Breast epithelium (tissue), 3 donors: ENCODE results near the gene SPATA31D3.

Experiments
- POLR2A ChIP-seq: fragments of 450-650 bp; IDR thresholded peaks from one replicate; pipeline ENCODE4 v1.6.1; 2016; ENCODE audit warnings: antibody characterized with exemption, mild to moderate bottlenecking, moderate library complexity
- POLR2AphosphoS5 ChIP-seq, 3 donors: sonication (generic); formaldehyde crosslinking; IDR thresholded peaks; one replicate each; pipeline ENCODE4 v1.6.1; 2017; ENCODE audit warnings: antibody characterized with exemption in 3 of 3
- TF ChIP-seq, protein P1 (sequence below), 3 donors: fragments of 450-650 bp; IDR thresholded peaks; one replicate each; pipeline ENCODE4 v1.5.1; 2016 to 2017; ENCODE audit warnings: antibody characterized with exemption in 3 of 3, mild to moderate bottlenecking in 3 of 3, moderate library complexity in 3 of 3

- TF ChIP-seq POLR2A, result no peak
- TF ChIP-seq, protein P1, sequence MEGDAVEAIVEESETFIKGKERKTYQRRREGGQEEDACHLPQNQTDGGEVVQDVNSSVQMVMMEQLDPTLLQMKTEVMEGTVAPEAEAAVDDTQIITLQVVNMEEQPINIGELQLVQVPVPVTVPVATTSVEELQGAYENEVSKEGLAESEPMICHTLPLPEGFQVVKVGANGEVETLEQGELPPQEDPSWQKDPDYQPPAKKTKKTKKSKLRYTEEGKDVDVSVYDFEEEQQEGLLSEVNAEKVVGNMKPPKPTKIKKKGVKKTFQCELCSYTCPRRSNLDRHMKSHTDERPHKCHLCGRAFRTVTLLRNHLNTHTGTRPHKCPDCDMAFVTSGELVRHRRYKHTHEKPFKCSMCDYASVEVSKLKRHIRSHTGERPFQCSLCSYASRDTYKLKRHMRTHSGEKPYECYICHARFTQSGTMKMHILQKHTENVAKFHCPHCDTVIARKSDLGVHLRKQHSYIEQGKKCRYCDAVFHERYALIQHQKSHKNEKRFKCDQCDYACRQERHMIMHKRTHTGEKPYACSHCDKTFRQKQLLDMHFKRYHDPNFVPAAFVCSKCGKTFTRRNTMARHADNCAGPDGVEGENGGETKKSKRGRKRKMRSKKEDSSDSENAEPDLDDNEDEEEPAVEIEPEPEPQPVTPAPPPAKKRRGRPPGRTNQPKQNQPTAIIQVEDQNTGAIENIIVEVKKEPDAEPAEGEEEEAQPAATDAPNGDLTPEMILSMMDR (IDR thresholded peaks at IDR 0.05), result no peak
- TF ChIP-seq POLR2AphosphoS5 (IDR thresholded peaks at IDR 0.05), result no peak
Measured at GRCh38 chr9:81968026-81968425, 24.7 kb downstream of the SPATA31D3 start.
